ENCODE data around the gene KCNJ4.

The KCNJ4 gene

GRCh38 chr22:38469306-38469781, 14.3 kb upstream of the KCNJ4 start:
- DNase-seq, result no peak

GRCh38 chr22:38468443-38469305, 13.7 kb upstream of the KCNJ4 start:
- DNase-seq, result no peak

- peak; percentile 57 for DNase-seq
Measured at GRCh38 chr22:38467904-38468442, 13.0 kb upstream of the KCNJ4 start, which contains the start of gene KDELR3. Gene KDELR3 (plus strand): TSS chr22:38468096. CDS start chr22:38468234, 138 bp downstream.

- no peak for DNase-seq
Measured at GRCh38 chr22:38467438-38467903, 12.5 kb upstream of the KCNJ4 start.

GRCh38 chr22:38465673-38466490, 10.9 kb upstream of the KCNJ4 start:
- no peak for DNase-seq

GRCh38 chr22:38464992-38465672, 10.1 kb upstream of the KCNJ4 start:
- DNase-seq, result no peak

GRCh38 chr22:38462960-38463784, 8.2 kb upstream of the KCNJ4 start:
- DNase-seq, result no peak

GRCh38 chr22:38461414-38462081, 6.5 kb upstream of the KCNJ4 start:
- peak; percentile 41 for DNase-seq

GRCh38 chr22:38461057-38461413, 6.0 kb upstream of the KCNJ4 start:
- no peak for DNase-seq

GRCh38 chr22:38460426-38460840, 5.4 kb upstream of the KCNJ4 start:
- no peak for DNase-seq

- no peak for DNase-seq
Measured at GRCh38 chr22:38456841-38457699, 2.1 kb upstream of the KCNJ4 start.

- no peak for DNase-seq
Measured at GRCh38 chr22:38456272-38456835, 1.4 kb upstream of the KCNJ4 start.

GRCh38 chr22:38455530-38456271, 702 bp upstream of the KCNJ4 start:
- no peak for DNase-seq

GRCh38 chr22:38454353-38455075, 485 bp downstream of the KCNJ4 start:
- peak; percentile 30 for DNase-seq

GRCh38 chr22:38453996-38454352, 1.0 kb downstream of the KCNJ4 start:
- no peak for DNase-seq

GRCh38 chr22:38453066-38453672, 1.8 kb downstream of the KCNJ4 start:
- DNase-seq, result no peak

GRCh38 chr22:38452373-38453065, 2.5 kb downstream of the KCNJ4 start:
- no peak for DNase-seq

Measured in CD4-positive, alpha-beta T cell treated with Interleukin-17A for 4 hours (primary cell).